ENCODE measurements around the gene NFIA. TPM values are rescaled to one million over a fixed set of nuclear protein-coding genes. Genes with fewer than 3 reads are reported as not detected.

The NFIA gene
- total RNA-seq, 1 donor from 2014 or later = 66.6 TPM

DNA sequence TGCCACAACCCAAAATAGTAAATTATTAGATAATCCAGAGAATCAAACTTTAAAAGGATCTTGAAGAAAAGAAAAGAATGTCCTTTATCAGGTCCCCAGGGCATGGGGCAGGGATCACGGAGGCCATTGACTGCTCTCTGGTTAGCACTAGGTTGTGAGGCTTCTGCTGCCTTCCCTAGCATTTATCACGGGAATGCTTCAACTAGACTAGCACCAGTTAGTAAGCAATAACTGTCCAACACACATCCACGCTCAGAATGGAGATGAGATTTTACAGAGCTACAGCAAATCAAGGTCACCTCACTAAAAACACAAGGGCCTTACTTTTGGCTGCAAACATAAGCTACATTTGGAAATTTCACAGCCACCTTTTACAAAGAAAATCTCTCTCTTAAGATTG, 304.0 kb downstream of the NFIA start:
- no peak overlapping the region for H3K27ac ChIP-seq
- H3K27me3 ChIP-seq = no peaks in the 10 kb centered on the region
- ATAC-seq (no peak), DNase-seq (no peak)
- H3K4me1 ChIP-seq = no peaks in the 10 kb centered on the region
- intact Hi-C loops (cut with DNase I) = no loop called here
- H3K36me3 ChIP-seq = peaks cover 14% of the 10 kb centered on the region
- H3K9me3 ChIP-seq = peaks cover 9% of the 10 kb centered on the region
- TF ChIP-seq, protein P1, sequence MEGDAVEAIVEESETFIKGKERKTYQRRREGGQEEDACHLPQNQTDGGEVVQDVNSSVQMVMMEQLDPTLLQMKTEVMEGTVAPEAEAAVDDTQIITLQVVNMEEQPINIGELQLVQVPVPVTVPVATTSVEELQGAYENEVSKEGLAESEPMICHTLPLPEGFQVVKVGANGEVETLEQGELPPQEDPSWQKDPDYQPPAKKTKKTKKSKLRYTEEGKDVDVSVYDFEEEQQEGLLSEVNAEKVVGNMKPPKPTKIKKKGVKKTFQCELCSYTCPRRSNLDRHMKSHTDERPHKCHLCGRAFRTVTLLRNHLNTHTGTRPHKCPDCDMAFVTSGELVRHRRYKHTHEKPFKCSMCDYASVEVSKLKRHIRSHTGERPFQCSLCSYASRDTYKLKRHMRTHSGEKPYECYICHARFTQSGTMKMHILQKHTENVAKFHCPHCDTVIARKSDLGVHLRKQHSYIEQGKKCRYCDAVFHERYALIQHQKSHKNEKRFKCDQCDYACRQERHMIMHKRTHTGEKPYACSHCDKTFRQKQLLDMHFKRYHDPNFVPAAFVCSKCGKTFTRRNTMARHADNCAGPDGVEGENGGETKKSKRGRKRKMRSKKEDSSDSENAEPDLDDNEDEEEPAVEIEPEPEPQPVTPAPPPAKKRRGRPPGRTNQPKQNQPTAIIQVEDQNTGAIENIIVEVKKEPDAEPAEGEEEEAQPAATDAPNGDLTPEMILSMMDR (IDR thresholded peaks at IDR 0.05) = no peak
- H3K4me3 ChIP-seq = no peak overlapping the region

DNA sequence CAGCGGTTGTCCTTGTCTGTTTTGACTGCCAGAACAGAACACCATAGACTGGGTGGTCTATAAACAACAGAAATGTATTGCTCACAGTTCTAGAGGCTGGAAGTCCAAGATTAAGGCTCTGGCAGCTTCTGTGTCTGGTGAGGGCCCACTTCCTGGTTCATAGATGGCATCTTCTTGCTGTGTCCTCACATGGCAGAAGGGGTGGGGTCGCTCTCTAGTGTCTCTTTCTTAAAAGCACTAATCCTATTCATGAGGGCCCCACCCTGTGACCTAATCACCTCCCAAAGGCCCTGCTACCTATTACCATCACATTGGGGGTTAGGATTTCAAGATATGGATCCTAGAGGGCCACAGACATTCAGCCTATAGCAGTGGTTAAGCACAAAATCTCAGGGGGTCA, 304.4 kb downstream of the NFIA start:
- ATAC-seq (no peak), DNase-seq (no peak)
- H3K36me3 ChIP-seq = peaks cover 14% of the 10 kb centered on the region
- no peaks in the 10 kb centered on the region for H3K27me3 ChIP-seq
- H3K4me3 ChIP-seq = no peak overlapping the region
- H3K9me3 ChIP-seq = peaks cover 9% of the 10 kb centered on the region
- H3K27ac ChIP-seq = no peak overlapping the region
- H3K4me1 ChIP-seq = no peaks in the 10 kb centered on the region
- intact Hi-C loops (cut with DNase I) = no loop called here
- TF ChIP-seq, protein P1 (IDR thresholded peaks at IDR 0.05) = no peak

DNA sequence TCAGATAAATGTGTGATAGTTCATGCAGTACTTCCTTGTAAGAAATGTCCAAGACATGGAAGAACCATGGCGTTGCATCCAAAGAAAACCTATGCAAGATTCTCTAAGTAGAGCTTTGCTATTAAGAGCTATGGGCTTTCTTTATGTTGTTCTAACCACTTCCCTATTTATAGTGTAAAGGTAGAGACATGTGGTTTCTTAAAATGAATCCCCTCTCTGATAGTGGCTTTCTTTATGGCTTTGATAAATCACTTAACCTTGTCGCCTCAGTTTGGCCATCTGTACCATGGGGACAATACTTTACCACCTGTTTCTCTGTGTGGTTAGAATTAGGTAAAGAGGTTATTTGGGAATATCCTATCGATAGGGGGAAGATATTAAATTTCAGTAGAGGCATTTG, 305.5 kb downstream of the NFIA start:
- DNase-seq = no peak
- Histone ChIP-seq H3K4me3 (no peak overlapping the region), H3K36me3 (peaks cover 14% of the 10 kb centered on the region), H3K4me1 (no peaks in the 10 kb centered on the region), H3K27ac (no peak overlapping the region), H3K27me3 (no peaks in the 10 kb centered on the region), H3K9me3 (peaks cover 9% of the 10 kb centered on the region)
- intact Hi-C loops (cut with DNase I) = no loop called here
- TF ChIP-seq, protein P1 (IDR thresholded peaks at IDR 0.05) = no peak
- no peak for ATAC-seq

GRCh38 chr1:61388566-61388965, 306.2 kb downstream of the NFIA start:
- H3K27me3 ChIP-seq = no peaks in the 10 kb centered on the region
- DNase-seq = no peak
- ATAC-seq = no peak
- H3K4me3 ChIP-seq = no peak overlapping the region
- peaks cover 8% of the 10 kb centered on the region for H3K36me3 ChIP-seq
- no peak overlapping the region for H3K27ac ChIP-seq
- H3K9me3 ChIP-seq = peaks cover 9% of the 10 kb centered on the region
- intact Hi-C loops (cut with DNase I) = no loop called here
- no peaks in the 10 kb centered on the region for H3K4me1 ChIP-seq
- TF ChIP-seq, protein P1 (IDR thresholded peaks at IDR 0.05) = no peak

DNA sequence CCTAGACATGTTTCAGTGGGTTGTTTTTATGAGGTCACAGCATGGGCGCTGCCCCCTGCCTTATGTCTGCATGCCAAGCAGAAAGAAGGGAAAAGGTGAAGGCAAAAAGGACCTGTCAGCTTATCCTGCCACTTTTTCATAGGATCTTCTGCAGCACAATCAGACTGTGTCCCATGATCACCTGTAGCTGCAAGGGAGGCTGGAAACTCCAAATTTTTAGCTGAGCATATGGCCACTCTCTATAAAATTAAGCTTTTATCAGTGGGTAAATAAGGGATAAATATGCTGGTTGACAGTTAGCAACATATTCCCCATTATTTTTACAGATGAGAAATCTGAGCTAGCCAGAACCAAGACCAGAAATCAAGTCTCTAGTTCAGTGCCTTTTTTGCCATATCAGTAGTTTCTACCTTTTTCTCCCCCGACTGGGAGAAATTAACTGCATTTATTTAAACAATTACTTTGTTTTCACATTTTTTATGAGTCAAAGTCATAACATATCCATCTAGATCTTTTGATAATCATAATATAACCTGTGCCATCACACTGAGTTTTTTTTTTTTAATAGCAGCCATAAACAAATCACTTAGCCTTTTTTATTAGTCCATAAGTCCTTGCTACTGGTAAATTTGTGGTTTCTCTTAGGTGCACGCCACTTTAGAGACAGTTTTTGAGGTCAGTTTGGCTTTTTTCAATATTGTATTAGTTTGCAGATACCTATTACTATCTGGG, 307.0 kb downstream of the NFIA start:
- Histone ChIP-seq H3K4me1 (no peaks in the 10 kb centered on the region), H3K4me3 (no peak overlapping the region), H3K36me3 (peaks cover 5% of the 10 kb centered on the region), H3K27me3 (no peaks in the 10 kb centered on the region), H3K9me3 (peaks cover 9% of the 10 kb centered on the region), H3K27ac (no peak overlapping the region)
- intact Hi-C loops (cut with DNase I) = no loop called here
- TF ChIP-seq, protein P1 (IDR thresholded peaks at IDR 0.05) = no peak
- no peak for DNase-seq
- ATAC-seq = no peak
